Measurements from ENCODE around the gene TOX3. TPM values are rescaled to one million over a fixed set of nuclear protein-coding genes. Genes with fewer than 3 reads are reported as not detected.

Gene TOX3
- total and polyA plus RNA-seq, 2 of the 13 experiments (the other 11 are each of a cell fraction or from before 2014, with no cell fraction given), result 14.5 to 98.6 TPM

GRCh38 chr16:52547004-52547833 is at the start of gene TOX3 (continued):
- TF ChIP-seq BCL3 (CRISPR knock-in tag; IDR thresholded peaks at IDR 0.05), result peak; percentile 63; the same call in 1 of the 2 replicates
- peak; percentile 58; the same call in 1 of the 2 replicates for TF ChIP-seq GABPB1 (CRISPR knock-in tag; IDR thresholded peaks at IDR 0.05)
- TF ChIP-seq ZNF564 (CRISPR knock-in tag; IDR thresholded peaks at IDR 0.05), result peak; percentile 35; the same call in 1 of the 2 replicates
- TF ChIP-seq PRDM4 (CRISPR knock-in tag; IDR thresholded peaks at IDR 0.05; ENCODE audit: borderline replicate concordance), result no peak
- TF ChIP-seq MXD1 (CRISPR knock-in tag; IDR thresholded peaks at IDR 0.05), result peak; percentile 71; the same call in 1 of the 2 replicates
- TF ChIP-seq ZNF768 (CRISPR knock-in tag; IDR thresholded peaks at IDR 0.05), result no peak
- no peak for TF ChIP-seq FOXM1 (CRISPR knock-in tag; IDR thresholded peaks at IDR 0.05)
- peak; percentile 63 for TF ChIP-seq TAF15 (IDR thresholded peaks at IDR 0.05; ENCODE audit: low read depth, low read length, poor library complexity, severe bottlenecking)
- TF ChIP-seq MED1 (CRISPR knock-in tag; IDR thresholded peaks at IDR 0.05), result peak; percentile 31; the same call in 1 of the 2 replicates
- no peak for TF ChIP-seq ZNF567 (CRISPR knock-in tag; IDR thresholded peaks at IDR 0.05; ENCODE audit: borderline replicate concordance)
- no peak for TF ChIP-seq JARID2 (CRISPR knock-in tag; IDR thresholded peaks at IDR 0.05; ENCODE audit: insufficient replicate concordance)
- TF ChIP-seq SMARCC2 (IDR thresholded peaks at IDR 0.05), result no peak
- TF ChIP-seq ZNF205 (CRISPR knock-in tag; IDR thresholded peaks at IDR 0.05), result 0 out of 2 replicates have a peak, but pooled peaks have one; percentile 11
- TF ChIP-seq ZBTB38 (CRISPR knock-in tag; IDR thresholded peaks at IDR 0.05), result peak; percentile 44; the same call in 1 of the 2 replicates
- TF ChIP-seq SRSF1 (optimal IDR thresholded peaks at IDR 0.05; ENCODE audit: low read depth, low read length), result no peak
- peak; percentile 7; the same call in 1 of the 2 replicates for TF ChIP-seq ZNF468 (CRISPR knock-in tag; IDR thresholded peaks at IDR 0.05)
- TF ChIP-seq MXI1 (IDR thresholded peaks at IDR 0.05; ENCODE audit: borderline replicate concordance, low read depth, low read length), result peak; percentile 15; the same call in 1 of the 3 replicates
- 0 out of 2 replicates have a peak, but pooled peaks have one; percentile 23 for TF ChIP-seq NR2F6 (IDR thresholded peaks at IDR 0.05)
- TF ChIP-seq NR2F6 (CRISPR knock-in tag; IDR thresholded peaks at IDR 0.05), result no peak
- TF ChIP-seq ZNF605 (CRISPR knock-in tag; IDR thresholded peaks at IDR 0.05), result peak; percentile 27; the same call in 1 of the 2 replicates
- TF ChIP-seq DRAP1 (CRISPR knock-in tag; IDR thresholded peaks at IDR 0.05), result peak; percentile 9; the same call in 1 of the 2 replicates
